Stimulated activated CD4-positive, alpha-beta T cell treated with anti-CD3 and anti-CD28 coated beads, Interleukin-1b, Interleukin-23, amount 100 ng/mL, for 1 hour (primary cell): ENCODE measurements around the gene PPIL6.
"Not testable (repeated sequence)": the region's sequence is repeated elsewhere in the genome, so short reads cannot be mapped to it uniquely, and the experiment has no call there.

Experiments
- DNase-seq, 2 donors: peaks; one replicate each; pipeline ENCODE4 v3.0.0-alpha.2; 2020; ENCODE audit warnings: low read depth in 2 of 2

The PPIL6 gene

DNA sequence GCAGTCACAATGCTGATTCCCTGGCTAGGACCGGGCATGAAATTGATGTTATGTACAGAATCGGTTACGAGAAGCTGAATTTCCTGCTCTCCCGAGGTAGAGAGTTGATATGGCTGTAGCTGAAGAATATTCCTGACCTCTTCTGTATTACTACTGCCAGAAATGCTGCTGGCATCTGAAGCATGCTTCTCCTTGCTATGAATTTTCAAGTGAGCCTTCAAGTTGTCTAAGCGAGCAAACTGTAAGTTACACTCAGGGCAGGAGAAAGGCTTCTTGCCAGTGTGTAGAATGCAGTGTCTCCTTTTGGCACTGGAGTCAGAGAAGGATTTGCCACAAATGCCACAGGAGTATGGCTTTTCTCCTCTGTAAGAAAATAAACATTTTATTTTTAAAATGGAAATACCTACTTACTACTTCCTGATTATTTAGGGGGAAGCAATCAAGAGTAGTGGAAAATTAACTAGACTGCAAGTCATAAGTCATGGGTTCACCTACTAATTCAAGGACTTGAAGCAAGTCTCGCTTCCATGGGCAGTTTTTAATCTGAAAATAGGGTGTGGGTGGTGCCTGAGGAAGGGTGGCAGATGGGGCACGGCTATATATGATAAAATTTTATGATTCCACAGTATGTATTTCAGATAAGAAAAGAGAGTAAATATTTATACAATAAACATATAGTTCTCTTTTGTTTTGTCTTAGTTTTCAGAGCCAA, 25.9 kb upstream of the PPIL6 start:
- DNase-seq = no peak

DNA sequence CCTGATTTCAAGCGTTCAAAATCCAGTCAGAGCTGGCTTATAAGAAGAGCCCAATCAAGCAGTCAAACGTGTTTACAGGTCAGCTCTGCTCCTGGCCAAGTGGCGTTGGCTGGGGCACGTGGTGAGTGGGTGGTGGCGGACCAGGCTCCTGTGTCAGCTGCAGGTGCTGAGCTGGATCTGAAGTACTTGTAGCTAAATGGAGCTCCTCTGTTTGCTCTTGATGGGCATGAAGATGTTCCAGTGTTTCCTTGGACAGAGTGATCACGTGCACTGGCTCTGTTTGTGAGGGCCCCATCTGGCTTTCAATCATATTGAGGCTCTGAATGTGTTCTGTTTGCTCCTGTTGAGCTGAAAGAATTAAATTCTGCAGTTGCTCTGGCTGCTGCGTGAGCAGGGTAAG, 25.3 kb upstream of the PPIL6 start:
- no peak for DNase-seq

DNA sequence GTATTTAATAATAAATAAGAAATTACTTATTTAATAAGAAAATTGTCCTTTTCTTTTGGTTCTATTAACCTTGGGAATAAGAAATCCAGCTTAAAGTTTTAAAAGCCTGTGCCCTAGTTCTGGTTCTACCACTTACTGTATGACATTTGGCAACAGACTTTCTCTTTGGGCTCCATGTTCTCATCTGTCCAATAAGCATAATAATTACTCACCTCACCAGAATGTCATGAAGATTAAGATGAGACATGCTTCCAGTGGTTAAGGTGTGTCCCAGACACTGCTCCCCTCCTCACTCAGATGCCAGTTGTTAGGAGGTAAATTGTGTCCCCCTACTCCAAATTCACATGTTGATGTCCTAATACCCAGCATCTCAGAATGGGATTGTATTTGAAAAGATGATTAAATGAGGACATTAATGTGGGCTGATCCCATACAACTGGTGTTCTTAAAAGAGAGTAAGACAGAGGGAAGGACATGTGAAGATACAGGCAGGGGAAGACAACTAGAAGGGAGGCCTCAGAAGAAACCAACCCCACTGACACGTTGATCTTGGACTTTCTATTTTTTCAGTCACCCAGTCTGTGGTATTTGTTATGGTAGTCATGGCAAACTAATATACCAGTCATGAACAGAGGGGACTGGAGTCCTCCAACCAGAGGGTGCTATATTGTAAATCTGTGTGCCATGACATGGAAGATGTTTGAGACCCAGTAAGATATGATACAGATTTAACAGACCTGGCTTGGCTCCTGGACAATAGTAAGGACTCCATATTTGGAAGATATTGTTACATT, 21.5 kb upstream of the PPIL6 start:
- DNase-seq = no peak

DNA sequence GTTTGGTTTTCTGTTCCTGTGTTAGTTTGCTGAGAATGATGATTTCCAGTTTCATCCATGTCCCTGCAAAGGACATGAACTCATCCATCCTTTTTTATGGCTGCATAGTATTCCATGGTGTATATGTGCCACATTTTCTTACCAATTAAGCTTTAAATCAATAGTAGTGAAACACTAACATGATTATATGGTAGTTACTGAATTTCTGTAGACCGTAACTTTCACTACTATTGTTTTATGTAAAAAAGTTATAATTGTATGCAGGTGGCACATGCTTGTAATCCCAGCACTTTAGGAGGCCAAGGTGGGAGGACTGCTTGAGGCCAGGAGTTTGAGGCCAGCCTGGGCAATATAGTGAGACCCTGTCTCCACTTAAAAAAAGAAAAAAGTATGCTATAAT, 20.8 kb upstream of the PPIL6 start:
- DNase-seq = not testable (repeated sequence)

DNA sequence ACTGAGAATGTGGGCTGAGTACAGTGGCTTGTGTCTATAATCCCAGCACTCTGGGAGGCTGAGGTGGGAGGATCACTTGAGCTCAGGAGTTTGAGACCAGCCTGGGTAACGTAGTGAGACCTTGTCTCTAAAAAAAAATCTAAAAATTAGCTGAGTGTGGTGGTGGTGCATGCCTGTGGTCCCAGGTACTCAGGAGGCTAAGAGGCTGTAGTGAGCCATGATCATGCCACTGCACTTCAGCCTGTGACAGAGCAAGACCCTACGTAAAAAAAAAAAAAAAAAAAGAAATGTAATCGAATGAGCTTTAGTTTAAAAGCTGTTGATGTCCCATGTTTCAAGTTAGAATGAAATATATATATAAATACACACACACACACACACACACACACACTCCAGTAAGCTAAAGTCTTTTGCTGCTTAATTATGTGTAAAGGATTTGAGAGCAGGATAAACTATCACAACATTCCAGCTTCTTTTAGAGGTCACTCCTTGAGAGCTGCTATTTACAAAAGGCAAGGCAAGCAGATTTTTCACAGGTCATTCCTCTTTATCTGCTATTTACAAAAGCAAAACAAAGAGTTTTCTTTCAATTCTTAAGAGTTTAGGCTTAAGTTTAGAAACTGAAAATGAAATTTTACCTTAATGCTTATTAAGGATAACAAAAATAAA, 19.9 kb upstream of the PPIL6 start:
- no peak for DNase-seq

DNA sequence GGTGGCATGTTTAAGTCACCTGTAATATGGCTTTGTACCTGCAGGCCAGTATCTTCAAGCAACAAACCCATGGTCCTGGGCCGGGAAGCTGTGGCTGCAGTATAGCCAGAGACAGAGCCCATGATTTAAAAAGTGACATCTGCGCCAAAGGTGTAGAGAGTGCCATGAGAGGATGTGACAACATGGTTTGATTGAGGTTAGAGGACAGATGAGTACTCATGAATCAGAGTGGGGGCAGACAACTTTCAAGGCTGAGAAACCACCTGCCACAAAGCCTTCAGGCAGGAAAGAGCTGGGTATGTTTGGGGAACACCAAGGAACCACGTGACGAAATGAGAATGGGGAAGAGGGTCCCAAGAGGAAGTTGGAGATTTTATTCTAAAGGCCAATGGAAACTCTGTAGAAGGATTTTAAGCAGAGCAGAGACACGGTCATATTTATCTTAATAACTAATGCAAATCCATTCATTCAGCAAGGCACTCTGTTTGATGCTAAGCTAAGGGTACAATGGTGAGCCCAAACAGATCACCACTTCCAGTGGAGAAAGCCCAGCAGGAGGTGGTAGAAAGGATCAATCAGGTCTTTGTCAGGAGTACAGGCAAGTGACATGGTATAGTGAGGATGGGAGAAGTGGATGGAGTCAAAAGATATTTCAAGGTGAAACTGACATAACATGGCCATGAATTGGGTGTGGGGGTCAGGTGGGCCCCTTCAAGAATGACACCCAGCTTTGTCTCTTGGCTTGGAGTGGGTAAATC, 18.5 kb upstream of the PPIL6 start:
- no peak for DNase-seq

DNA sequence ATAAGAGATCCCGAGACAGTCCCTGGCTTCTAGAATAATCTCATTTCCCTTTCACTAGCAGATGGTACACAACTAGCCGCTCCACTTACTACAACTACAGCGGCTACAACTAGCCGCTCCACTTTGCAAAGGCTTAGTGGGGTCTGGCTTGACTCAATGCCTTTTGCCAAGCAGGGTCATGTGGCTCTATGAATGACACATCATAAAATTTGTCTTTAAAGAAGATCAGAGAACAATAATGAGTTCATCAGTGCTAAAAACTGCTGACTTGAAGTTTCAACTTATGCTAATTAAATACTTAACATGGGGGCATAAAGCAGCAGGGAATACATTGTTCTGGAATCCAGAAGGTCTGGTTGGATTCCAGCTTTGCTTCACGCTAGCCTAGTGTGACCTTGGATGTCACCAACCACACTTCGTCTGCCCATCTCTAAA, 17.2 kb upstream of the PPIL6 start:
- DNase-seq = no peak

DNA sequence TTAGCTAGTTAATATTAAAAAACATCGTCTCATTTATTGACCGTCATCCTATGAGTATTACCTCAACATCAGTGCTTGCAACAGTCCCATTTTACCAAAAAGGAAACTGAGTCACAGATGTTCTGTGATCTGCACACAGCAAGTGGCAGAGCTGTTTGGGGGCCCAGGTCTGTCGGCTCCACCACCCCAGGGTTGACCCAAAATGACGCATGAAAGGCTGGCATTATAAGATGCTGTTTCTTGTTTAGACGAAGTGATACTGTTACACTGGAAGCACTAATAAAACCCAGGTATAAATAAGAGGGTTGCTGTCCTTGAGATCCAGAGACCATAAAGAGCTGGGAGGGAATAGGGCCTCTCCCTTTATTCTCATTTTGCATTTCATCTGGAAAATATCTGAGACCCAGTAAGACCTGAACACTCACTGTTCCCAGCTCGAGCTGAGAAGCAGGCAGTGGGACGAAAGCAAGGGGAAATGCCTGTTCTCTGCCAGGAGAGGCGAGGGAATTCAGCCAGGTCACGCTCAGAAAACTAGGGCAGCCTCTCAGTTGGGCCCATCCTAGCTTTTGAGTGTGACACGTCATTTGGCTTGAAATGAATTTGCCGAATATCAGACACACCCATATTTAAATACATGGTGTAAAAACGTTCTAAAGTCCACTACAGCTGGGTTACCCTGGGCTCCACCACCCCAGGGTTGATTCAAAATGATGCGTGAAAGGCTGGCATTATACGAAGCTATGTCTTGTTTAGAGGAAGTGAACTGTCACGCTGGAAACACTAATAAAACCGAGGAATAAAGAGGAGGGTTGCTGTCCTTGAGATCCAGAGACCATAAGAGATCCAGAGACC, 16.5 kb upstream of the PPIL6 start:
- no peak for DNase-seq

DNA sequence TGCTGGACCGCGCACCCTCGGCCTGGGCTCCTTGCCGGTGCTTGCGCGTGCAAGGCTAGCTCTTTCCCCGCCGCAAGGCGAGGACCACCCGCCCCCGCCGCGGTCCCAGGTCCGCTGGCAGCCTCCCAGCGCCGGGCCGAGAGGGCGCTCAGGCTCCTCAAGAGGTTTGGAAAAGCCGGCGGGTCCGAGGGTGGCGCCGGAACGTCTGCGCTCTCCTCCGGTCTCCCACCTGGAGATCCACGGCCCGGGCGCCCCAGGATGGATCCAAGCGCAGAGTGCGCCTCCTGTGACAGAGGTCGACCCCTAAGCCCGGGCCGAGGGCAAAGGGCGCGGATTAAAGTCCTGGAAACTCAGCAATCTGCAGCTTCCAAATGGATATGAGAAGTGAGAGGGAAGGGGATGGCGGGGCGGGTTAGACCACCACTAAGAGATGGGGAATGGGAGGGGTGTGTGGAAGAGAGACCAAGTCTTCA, 15.7 kb upstream of the PPIL6 start:
- no peak for DNase-seq

DNA sequence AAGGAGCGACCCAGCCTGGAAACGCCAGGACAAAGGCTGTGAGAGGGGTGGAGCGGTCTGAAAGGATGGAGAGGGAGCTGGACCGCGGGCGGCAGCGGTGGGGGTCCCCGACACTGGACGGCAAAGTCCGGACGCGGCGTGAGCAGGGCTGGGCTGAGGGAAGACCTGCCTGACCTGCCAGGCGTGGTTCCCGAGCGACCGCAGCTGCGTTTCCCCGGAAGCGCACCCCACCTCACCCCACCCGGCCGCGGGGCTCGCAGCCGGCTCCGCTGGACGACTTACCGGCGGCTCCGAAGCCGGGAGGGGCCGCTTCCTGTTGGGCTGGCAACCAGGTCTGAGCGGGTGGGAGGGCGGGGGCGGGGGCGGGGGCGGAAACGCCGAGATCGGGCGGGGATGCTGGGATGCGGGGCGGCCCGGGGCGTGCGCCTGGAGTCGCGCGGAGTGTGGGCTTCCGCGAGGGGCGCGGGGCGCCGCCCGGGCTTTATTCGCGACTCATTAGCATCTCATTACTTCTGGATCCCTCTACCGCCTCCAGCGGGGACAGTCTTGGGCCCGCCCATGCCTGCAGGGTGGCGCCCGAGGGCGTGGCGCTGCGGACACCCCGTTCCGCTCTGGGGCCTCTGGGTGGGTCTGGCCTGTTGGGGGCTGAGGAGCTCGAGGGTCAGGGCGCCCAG, 15.1 kb upstream of the PPIL6 start, which contains the start of gene MICAL1:
Gene MICAL1 (minus strand): TSS at position 336 of the 674 bp plus-strand sequence. CDS start 1,576 bp downstream, outside the sequence.
- DNase-seq = peak in 1 of 2 donors; percentile 41

DNA sequence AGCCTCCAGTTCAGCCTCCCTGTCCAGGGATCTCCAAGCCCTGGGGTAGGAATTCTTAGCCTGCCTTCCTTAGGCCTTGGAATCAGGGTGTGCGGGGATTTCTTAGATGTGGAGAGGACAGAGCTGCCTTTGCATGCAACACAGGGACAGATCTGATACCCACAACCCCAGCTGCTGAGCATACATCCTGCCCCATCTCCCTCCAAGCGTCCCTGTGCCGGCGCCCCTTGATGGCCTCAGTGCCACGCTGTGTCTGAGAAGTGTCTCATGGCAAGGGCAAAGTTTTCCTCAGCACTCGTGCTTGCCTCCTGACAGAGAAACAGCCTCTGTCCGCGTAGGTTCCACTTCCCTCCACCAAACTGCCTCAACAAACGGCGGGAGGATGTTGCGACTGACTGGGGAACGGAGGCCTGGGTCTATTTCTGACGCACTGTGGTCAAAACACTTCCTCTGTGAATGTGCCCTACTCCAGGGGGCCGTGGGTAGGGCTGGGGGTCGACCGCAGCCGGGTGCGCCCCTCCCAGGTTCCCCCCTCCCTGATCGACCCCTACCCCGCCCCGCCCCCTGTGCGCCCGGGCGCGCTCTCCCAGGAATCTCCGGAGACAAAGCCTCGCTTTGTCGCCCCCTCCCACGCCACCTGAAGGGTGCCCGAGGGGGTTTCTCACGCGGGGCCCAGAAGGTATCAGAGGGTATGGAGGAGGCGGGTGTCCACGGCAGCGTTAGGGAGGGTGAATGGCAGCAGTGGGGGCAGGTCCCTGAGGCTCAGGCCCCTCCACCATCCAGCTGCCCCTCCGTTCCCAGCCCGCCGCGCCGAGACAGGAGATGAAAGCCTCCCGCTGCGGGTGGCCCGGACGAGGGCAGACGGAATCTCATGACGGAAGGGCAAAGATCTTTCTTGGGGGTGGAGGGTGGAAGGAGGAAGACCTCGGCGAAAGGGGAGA, 14.3 kb upstream of the PPIL6 start:
- DNase-seq = peak in 1 of 2 donors; percentile 38

DNA sequence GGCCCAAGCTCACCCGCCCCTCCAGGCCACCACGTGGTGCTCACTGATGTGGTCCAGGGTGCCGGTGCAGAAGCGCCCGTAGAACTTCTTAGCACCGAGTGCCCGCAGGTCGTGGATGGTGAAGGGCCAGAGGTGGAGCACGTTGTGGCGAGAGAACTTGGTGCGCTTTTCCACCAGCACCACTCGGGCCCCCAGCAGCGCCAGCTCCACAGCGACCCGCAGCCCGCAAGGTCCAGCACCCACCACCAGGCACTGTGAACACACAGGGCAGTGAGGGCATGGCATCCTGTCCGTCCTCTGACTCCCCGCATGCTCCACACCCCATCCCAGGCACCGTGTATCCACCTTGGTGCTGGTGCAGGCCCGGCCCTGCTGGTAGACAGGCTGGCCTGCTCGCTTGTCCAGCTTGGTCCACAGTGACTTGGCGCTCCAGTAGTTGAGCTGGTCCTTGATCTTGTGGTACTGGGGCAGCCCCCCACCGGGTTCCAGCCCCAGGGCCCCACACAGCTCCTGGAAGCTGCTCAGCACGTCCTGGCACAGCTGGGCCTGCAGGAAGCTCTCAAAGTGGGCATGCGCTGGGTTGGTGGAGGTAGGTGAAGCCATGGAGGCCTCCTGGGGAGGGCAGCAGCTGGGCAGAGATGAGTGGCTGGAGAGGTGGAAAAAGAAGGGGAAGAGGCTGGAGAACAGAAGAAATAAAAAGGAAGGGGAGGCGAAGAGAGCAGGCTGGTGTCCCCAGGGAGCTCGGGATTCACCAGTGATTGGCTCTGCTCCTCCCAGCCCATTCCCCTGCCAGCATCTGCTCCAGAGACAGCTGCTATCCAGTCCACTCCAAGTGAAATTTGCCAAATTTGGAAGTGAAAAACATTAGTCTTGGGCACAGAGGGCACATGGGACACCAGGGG, 13.4 kb upstream of the PPIL6 start:
- DNase-seq = no peak

DNA sequence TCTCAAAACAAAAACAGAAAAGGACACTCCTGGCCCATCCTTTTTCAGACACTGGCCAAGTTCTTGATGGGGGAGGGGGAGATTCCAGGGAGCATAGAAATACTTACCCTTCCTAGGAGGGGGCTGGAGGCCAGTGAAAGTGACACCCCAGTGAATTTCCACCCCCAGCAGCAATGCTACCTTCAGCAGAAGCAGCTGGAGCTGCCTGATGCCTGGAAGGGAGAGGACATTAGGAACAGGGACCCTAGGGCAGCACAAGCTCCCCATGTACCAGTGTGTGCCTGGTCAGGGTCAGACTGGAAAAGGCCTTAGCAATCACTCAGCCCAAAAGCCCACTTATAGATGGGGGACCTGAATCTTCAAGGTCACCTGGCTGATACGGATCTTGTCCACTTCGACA, 12.7 kb upstream of the PPIL6 start:
- no peak for DNase-seq

DNA sequence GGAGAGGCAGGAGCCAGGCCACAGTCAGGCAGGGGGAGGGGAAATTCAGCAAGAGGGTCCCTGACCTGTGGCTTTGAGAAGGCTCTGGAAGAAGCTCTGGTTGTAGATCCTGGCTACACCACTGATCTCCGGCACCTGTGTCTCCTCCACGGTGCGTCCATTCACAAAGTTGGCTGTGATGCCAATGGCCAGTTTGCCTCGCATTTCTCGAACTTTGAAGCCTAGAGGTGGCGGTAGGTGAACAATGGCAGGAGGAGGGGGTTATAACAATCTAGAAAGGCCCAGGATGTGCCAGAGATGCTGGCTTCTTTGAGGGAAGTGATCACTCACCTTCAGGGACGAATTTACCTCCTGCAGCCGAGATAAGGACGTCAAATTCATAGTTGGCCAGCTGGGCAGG, 11.8 kb upstream of the PPIL6 start:
- no peak for DNase-seq

DNA sequence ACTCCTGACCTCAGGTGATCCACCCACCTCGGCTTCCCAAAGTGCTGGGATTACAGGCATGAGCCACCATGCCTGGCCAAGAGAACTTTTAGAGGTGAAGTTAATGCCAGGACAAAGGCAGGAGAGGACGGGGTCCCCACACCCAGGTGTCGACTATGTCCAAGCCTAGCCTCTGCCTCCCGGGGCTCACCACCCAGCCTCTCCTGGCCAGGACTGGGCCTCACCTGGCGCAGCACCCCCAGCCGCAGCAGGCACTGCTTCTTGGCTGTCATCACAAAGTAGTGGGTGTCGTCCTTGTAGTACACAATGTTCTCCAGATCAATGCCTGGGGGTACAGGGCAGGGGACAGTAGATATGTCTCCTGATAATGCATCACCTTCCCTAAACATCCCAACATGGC, 10.9 kb upstream of the PPIL6 start:
- DNase-seq = no peak

DNA sequence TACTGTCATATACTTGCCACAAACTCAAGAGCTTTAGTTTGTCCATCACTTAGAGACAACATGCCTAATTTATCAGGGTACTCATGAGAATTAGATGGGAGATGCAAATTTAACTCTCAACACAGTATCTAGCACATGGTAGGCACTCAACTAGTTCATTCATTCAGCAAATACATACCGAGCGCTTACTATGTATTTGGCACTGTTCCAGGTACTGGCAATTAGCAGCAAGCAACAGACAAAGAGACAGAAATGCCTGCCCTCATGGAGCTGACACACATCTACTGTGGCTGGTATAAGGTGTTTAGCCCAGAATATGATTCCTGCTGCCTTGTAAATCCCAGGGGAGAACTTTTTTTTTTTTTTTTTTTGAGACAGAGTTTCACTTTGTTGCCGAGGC, 10.4 kb upstream of the PPIL6 start:
- no peak for DNase-seq

DNA sequence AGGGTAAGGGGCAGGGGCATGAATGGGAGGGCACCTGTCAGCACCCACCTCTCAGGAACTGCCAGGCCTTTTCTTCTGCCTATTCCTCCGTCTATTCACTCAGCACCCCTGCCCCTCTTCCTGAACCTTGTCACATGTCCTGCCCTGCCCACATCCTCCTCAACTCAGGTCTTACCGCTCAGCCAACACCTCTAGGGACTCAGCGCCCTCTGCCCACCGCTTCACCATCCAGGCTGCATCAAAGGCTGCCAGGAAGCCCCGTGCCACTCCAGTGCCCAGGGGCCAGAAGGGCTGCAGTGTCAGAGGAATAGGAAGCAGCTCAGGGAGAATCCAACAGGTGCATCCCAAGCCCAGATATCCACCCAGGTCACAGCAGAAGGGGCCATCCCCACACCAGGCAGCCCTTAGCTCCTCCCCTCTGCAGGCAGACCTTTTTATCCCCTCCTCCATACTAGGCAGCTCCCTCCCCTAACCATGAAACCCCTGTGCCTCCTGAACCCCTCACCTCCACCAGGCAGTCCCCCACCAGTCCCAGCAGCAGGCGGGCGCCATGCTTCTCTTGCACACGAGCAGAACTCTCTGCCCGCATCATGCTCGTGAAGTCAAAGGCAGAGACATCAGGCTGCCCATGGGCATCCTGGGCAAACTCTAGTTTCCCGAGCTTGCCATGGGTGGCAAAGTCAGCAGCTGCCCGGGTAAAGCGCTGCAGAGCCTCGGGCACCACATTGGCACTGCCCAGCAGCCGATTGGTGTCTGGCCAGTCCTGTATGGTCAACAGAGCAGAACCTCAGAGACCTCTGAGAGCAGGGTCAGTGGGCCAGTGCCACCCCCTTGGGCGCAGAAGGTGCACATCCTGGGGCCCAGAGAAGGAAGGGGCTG, 9.6 kb upstream of the PPIL6 start:
- no peak for DNase-seq
